ENCODE measurements around the gene ZFHX2.
"Not testable (repeated sequence)": the region's sequence is repeated elsewhere in the genome, so short reads cannot be mapped to it uniquely, and the experiment has no call there.

ZFHX2 gene

DNA sequence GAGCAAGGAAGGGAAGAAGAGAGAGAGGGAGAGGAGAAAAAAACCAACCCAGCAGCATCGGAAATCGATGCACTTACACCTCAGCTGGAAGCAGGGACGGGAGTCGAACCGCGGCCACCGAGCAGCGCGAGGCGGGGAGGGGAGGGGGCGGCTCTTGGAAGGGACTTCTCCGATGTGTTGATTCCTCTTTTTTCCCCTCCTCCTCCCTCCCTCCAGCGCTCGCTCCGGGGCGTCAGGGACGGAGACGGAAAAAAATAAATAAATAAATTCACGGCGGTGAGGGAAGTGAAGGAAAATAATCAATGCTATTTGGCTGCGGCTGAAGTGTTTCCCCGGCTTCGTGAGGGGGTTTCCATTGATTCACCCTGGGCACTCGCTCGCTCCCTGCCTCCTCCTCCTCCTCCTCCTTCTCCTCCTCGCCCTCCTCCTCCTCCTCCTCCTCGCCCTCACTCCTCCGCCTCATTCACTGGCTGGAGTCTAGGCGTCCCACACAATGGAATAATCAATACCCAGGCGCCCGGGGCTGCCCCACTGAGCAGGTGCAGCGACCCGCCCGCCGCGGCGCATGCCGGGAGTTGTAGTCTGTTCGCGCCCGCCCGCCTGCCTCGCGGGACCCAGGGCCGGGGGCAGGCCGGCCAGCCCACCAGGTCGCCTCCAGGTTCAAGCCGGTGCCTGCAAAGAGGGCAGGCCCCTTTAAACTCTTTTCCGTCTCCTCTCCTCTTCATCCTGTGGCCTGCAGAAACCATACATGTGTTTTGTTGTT, at the start of gene ZFHX2:
ZFHX2 (minus strand) TSS at position 500 of the 763 bp plus-strand sequence. CDS start 16,440 bp downstream, outside the sequence.
- DNase-seq (ENCODE audit: low read depth in 2 of 3, low spot score in 2 of 3), result peak; percentile 61 to 64 (median 63)

DNA sequence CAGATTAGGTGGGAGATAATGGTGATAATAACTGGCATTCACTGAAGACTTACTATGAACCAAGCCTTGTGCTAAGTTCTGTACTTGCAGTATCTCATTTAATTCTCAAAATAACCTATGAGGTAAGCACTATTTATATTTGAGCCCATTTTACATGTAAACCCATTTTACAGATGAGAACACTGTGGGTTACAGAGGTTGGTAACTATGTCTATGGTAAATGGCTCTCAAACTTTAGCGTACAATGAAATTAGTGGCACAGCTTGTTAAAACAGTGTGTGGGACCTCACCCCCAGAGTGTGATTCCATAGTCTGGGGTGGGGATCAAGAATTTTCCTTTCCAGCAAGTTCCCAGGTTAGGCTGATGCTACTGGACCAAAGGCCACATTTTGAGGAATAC, 49.2 kb upstream of the ZFHX2 start:
- DNase-seq (ENCODE audit: low read depth in 2 of 3, low spot score in 2 of 3), result no peak

DNA sequence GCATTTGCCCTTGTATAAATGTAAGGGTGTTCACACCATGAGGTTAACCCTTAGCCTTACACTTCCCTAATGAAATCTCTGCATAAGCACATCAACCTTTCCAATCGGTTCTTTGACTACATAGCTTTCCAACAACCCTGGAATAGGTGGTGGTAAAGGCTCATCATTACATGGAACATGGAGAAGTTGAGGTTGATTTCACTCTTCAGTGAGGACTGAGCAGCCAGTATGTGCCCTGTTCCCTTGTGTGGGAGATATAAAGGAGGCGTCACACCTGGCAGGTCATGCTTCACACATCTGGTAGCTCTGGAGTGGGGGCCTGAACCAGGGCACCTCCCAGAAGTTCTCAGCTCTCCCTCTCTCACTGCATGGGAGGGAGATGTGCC, 48.8 kb upstream of the ZFHX2 start:
- DNase-seq (ENCODE audit: low read depth in 2 of 3, low spot score in 2 of 3), result no peak

DNA sequence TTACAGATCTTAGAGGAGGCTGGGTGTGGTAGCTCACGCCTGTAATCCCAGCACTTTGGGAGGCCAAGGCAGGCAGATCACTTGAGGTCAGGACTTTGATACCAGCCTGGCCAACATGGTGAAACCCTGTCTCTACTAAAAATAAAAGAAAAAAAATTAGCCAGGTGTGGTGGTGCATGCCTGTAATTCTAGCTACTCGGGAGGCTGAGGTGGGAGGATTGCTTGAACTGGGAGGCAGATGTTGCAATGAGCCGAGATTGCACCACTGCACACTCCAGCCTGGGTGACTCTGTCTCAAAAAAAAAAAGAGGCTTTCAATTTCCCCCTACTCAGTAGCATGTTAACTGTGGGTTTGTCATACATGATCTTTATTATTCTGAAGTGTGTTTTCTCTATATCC, 42.6 kb upstream of the ZFHX2 start:
- DNase-seq (ENCODE audit: low read depth in 2 of 3, low spot score in 2 of 3), result not testable (repeated sequence)

DNA sequence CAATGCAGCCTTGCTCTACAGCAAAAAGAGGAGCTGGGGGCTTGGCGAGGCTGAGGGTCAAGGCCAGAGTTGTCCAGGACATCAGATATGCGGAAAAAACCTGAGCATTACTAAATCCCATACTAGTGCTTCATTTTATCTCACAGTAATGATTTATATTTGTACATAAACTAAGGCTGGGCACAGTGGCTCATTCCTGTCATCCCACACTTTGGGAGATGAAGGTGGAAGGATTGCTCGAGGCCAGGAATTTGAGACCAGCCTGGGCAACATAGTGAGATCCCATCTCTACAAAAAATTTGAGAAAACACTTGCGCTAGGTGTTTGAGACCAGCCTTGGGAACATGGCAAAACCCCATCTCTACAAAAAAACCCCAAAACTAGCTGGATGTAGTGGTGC, 38.6 kb upstream of the ZFHX2 start:
- no peak for DNase-seq (ENCODE audit: low read depth in 2 of 3, low spot score in 2 of 3)

DNA sequence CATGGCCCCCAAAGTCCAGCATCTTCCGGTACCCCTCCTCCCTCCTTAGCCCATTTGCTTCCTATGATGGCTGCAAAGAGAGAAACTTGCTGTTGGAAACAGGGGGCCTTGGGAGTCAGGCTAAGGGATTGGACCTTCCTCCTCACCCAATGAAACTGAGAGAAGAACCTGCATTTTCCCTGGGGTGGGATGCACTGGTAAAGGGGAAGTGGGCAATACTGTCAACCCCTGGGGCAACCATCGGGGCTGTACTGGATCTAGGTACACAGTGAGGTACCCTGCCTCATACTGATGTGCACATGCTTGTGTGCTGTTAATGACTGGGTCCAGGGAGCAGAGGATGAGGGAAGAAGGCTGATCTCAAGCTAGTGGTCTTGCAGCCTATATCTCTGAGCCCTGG, 38.0 kb upstream of the ZFHX2 start:
- no peak for DNase-seq (ENCODE audit: low read depth in 2 of 3, low spot score in 2 of 3)

DNA sequence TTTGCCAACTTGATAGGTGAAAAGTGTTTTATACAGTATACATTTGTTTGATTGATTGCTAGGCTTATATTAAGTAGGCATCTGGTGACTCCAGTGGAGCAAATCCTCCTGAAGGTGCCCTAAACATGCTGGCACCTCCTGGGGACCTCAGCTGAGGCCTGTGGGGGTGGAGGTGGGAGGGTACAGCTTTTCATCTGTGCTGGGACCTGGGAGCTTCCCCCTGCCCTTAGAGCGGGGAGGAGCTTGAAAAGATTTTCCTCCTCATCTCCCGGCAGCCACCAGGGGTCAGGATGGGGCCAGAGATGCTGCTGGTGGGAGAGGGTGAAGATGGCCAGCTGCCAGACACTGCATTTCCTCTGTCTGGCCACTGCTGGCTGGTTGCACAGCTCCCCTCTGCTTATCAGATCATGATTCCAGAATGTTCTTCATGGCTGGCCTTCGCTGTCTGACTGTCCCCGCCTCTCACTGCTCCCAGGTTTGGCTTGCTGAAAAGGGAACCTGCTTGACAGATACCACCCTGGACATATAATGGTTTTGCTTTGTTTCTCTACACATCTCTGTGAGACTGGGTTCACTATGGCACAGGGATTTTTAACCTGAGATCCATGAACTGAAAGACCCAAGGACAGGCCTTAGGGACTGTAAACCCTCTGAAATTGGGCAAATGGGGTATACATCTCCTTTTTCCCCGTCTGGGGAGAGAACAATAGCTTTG, 37.5 kb upstream of the ZFHX2 start:
- peak; percentile 55 to 59 (median 57) for DNase-seq (ENCODE audit: low read depth in 2 of 3, low spot score in 2 of 3)

GRCh38 chr14:23584527-23585203, 33.1 kb upstream of the ZFHX2 start:
- DNase-seq (ENCODE audit: low read depth in 2 of 3, low spot score in 2 of 3), result not testable (repeated sequence)

GRCh38 chr14:23583761-23584526, 32.4 kb upstream of the ZFHX2 start:
- DNase-seq (ENCODE audit: low read depth in 2 of 3, low spot score in 2 of 3), result not testable (repeated sequence)

GRCh38 chr14:23582906-23583760, 31.6 kb upstream of the ZFHX2 start:
- no peak for DNase-seq (ENCODE audit: low read depth in 2 of 3, low spot score in 2 of 3)

- no peak for DNase-seq (ENCODE audit: low read depth in 2 of 3, low spot score in 2 of 3)
These were observed 29.4 kb upstream of the ZFHX2 start for GRCh38 chr14:23580948-23581281.

DNA sequence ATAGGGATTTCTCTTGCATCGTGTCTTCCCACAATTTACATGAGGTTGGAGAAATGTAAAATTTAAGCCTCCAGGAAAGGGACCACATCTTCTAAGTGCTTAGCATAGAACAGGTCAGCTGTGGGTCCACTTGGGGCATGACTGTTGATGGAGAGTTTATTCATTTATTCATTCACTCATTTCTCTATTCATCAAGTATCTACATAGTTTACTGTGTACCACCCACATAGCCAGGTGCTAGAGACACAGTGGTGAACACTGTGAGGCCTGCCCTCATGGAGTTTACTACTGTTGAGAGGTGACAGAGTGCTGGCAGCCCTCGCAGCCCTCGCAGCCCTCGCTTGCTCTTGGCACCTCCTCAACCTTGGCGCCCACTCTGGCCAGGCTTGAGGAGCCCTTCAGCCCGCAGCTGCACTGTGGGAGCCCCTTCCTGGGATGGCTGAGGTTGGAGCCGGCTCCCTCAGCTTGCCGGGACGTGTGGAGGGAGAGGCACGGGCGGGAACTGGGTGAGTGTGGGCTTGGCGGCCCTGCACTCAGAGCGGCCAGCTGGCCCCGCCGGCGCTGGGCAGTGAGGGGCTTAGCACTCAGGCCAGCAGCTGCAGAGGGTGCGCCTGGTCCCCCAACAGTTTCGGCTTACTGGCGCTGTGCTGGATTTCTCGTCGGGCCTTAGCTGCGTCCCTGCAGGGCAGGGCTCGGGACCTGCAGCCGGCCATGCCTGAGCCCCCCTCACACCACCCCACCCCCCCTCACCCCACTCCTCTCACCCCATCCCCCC, 28.8 kb upstream of the ZFHX2 start:
- DNase-seq (ENCODE audit: low read depth in 2 of 3, low spot score in 2 of 3), result no peak

DNA sequence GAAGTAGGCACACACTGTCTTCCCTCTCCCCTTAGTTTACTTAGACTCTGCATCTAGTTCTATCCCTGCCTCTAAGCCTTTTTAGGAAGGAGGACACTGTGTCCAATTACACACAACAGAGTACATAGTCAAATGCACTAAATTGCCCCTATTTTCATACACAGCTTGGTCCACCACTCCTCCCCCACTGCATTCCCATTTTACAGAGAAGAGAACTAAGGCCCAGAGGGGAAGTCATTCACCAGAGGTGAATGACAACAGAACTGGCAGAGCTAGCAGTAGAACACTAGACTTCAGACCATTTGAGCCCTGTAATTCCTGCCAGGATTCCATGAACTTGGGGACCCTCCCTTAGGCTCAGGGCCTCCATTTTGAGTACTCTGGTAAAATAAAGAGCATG, 28.2 kb upstream of the ZFHX2 start:
- no peak for DNase-seq (ENCODE audit: low read depth in 2 of 3, low spot score in 2 of 3)

GRCh38 chr14:23579311-23579630, 27.7 kb upstream of the ZFHX2 start:
- no peak for DNase-seq (ENCODE audit: low read depth in 2 of 3, low spot score in 2 of 3)

DNA sequence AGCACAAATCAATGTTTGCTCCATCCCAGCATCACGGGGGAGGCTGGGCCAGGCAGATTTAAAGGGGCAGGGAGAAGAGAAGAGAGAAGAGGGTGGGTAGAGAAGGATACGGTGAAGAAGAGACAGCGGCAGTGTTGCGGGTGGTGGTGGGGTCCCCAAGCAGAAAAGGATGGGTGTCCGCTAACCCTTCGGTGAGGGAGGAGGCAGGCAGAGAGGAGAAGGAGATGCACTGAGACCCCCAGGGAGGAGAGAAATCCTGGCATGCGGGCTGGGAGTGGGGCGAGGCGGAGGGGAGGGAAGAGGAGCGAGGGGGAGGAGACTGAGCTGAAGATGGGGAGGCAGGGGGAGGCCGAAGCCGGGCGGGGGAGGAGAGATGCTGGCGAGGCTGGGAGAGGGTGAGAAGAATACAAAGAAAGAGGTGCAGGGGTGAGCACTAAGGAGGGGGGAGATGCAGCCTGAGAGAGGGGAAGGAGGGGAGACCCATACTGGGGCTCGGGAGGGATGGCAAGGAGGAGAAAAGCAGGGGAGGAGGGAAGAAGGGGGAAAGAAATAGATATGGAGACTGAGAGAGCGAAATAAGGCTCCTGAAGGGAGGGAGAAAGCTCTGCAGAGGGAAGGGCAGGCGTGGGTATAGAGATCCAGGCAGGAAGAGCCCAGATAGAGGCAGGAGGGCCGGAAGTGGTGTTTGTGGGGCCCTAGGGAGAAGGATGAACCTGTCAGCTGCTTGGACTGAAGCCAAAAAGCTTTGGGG, 27.2 kb upstream of the ZFHX2 start, which contains the start of gene JPH4:
JPH4 (minus strand) TSS at position 231 of the 751 bp plus-strand sequence. CDS start 1,337 bp downstream, outside the sequence.
- DNase-seq (ENCODE audit: low read depth in 2 of 3, low spot score in 2 of 3), result no peak

- no peak for DNase-seq (ENCODE audit: low read depth in 2 of 3, low spot score in 2 of 3)
These were observed 26.3 kb upstream of the ZFHX2 start for GRCh38 chr14:23577710-23578392.

GRCh38 chr14:23577004-23577681, 25.6 kb upstream of the ZFHX2 start:
- DNase-seq (ENCODE audit: low read depth in 2 of 3, low spot score in 2 of 3), result no peak
